Measurements from ENCODE around the gene VPREB1.

DNA sequence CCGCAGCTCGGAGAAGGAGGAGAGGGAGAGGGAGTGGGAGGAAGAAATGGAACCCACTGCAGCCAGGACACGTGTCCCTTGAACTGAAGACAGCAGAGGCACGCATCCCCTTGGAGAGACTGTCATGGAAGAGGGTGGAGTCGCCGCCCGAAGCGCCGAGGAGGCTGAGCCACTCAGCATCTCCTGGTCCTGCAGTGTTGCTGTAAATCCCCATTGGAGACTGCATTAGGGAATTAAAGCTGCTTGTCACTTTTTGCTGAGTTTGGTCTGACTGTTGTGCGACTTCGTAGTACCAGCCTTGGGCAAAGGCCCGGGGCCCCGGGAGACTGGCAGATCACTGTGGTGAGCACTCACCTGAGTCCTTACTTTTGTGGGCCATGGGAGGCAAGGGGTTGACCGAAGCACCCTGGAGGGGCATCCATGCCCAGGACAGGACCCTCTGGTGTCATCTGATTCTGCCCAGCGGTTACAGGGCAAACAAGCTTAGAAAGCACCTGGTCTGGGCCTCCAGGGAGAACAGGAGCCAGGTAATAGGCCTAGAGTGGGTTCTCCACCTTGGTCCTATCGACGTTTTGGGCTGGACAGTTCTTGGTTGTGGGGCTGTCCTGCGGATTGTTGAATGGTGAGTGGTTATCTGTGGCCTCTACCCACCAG is 797 bp downstream of the VPREB1 start:
- TF ChIP-seq, protein P1, sequence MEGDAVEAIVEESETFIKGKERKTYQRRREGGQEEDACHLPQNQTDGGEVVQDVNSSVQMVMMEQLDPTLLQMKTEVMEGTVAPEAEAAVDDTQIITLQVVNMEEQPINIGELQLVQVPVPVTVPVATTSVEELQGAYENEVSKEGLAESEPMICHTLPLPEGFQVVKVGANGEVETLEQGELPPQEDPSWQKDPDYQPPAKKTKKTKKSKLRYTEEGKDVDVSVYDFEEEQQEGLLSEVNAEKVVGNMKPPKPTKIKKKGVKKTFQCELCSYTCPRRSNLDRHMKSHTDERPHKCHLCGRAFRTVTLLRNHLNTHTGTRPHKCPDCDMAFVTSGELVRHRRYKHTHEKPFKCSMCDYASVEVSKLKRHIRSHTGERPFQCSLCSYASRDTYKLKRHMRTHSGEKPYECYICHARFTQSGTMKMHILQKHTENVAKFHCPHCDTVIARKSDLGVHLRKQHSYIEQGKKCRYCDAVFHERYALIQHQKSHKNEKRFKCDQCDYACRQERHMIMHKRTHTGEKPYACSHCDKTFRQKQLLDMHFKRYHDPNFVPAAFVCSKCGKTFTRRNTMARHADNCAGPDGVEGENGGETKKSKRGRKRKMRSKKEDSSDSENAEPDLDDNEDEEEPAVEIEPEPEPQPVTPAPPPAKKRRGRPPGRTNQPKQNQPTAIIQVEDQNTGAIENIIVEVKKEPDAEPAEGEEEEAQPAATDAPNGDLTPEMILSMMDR (IDR thresholded peaks at IDR 0.05): no peak
- no peak for TF ChIP-seq POLR2A (IDR thresholded peaks at IDR 0.05)
